ENCODE measurements around the gene ADAMTS17.

DNA sequence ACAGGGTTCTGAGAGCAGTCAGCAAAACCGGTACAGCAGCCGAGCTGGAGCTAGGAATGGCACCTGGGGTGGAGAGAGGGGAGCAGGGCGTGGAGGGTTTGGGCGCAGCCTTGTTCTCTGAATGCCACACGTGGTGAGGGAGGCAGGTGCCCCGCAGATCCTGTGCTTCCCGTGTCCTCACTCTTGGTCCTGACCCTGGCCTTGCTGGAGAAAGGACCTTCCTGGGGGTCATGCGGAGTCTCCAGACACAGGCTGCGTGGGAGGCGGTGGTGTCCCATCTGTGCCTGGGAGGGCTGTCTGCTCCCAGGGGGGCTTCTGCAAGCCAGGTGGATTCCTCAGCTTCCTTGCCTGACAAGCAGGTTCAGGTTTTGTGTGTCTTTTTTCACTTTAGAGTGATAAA, 363.8 kb downstream of the ADAMTS17 start:
- TF ChIP-seq, protein P1, sequence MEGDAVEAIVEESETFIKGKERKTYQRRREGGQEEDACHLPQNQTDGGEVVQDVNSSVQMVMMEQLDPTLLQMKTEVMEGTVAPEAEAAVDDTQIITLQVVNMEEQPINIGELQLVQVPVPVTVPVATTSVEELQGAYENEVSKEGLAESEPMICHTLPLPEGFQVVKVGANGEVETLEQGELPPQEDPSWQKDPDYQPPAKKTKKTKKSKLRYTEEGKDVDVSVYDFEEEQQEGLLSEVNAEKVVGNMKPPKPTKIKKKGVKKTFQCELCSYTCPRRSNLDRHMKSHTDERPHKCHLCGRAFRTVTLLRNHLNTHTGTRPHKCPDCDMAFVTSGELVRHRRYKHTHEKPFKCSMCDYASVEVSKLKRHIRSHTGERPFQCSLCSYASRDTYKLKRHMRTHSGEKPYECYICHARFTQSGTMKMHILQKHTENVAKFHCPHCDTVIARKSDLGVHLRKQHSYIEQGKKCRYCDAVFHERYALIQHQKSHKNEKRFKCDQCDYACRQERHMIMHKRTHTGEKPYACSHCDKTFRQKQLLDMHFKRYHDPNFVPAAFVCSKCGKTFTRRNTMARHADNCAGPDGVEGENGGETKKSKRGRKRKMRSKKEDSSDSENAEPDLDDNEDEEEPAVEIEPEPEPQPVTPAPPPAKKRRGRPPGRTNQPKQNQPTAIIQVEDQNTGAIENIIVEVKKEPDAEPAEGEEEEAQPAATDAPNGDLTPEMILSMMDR (conservative IDR thresholded peaks at IDR 0.05) = no peak
- no peak for TF ChIP-seq EZH2 (IDR thresholded peaks at IDR 0.05; ENCODE audit: low read depth)
